ENCODE measurements around the gene STK24. TPM values are rescaled to one million over a fixed set of nuclear protein-coding genes. Genes with fewer than 3 reads are reported as not detected.
"Not testable (repeated sequence)": the region's sequence is repeated elsewhere in the genome, so short reads cannot be mapped to it uniquely, and the experiment has no call there.

Gene STK24
- total and polyA plus RNA-seq, 4 donors = 42.7 to 56.1 (median 52.2) TPM

DNA sequence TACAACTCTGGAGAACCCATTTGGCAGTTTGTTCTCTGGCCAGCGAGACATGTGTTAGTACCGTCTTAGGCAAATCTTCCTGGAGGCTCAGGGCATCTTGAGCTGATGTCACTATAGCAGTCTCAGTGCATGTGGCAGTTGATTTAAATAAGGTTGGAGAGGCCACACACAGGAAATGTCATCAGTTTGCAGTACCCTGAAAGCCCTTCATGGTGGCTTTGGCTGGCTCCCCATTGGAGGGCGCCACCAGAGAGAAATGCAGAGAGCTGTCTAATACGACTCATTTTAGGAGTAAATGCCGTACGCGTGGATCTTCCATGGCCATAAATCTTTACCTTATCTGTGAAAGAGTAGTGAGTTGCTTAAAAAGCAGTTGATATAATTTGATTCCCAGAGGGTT, 163.1 kb downstream of the STK24 start:
- DNase-seq (ENCODE audit: low read depth in 4 of 6, low spot score in 6 of 6) = no peak
- H3K4me3 ChIP-seq (ENCODE audit: low read depth, low read length) = no peak overlapping the region
- peaks cover 2% of the 10 kb centered on the region for H3K4me1 ChIP-seq (ENCODE audit: control insufficient read depth, insufficient read depth, low read length)
- no peaks in the 10 kb centered on the region for H3K9me3 ChIP-seq (ENCODE audit: control insufficient read depth, insufficient read depth, low read length)
- no peak overlapping the region for H3K27ac ChIP-seq (ENCODE audit: low read depth, low read length)
- H3K36me3 ChIP-seq (ENCODE audit: control insufficient read depth, insufficient read depth, low read length) = peaks cover 32% of the 10 kb centered on the region
- no peaks in the 10 kb centered on the region for H3K27me3 ChIP-seq (ENCODE audit: control insufficient read depth, insufficient read depth, low read length)
- 100% methylated on average over 4 of the region's 7 CpGs for WGBS (ENCODE audit: insufficient coverage)

DNA sequence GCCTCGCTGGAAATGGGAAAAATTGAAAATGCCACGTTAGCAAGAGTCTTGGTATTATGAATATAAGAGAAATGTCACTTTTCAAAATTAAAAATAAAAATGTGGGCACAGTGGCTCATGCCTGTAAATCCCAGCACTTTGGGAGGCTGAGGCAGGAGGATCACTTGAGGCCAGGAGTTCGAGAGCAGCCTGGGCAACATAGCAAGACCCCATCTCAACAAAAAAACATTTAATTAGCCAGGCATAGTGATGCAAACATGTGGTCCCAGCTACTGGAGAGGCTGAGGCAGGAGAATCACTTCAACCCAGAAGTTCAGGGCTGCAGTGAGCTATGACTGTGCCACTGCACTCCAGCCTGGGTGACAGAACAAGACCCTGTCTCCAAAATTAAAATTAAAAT, 163.6 kb downstream of the STK24 start:
- not testable (repeated sequence) for H3K9me3 ChIP-seq (ENCODE audit: control insufficient read depth, insufficient read depth, low read length); H3K27ac ChIP-seq (ENCODE audit: low read depth, low read length); H3K4me1 ChIP-seq (ENCODE audit: control insufficient read depth, insufficient read depth, low read length); H3K27me3 ChIP-seq (ENCODE audit: control insufficient read depth, insufficient read depth, low read length); DNase-seq (ENCODE audit: low read depth in 4 of 6, low spot score in 6 of 6); H3K4me3 ChIP-seq (ENCODE audit: low read depth, low read length)
- 100% methylated on average over 2 of the region's 3 CpGs for WGBS (ENCODE audit: insufficient coverage)
- H3K36me3 ChIP-seq (ENCODE audit: control insufficient read depth, insufficient read depth, low read length) = peaks cover 30% of the 10 kb centered on the region

DNA sequence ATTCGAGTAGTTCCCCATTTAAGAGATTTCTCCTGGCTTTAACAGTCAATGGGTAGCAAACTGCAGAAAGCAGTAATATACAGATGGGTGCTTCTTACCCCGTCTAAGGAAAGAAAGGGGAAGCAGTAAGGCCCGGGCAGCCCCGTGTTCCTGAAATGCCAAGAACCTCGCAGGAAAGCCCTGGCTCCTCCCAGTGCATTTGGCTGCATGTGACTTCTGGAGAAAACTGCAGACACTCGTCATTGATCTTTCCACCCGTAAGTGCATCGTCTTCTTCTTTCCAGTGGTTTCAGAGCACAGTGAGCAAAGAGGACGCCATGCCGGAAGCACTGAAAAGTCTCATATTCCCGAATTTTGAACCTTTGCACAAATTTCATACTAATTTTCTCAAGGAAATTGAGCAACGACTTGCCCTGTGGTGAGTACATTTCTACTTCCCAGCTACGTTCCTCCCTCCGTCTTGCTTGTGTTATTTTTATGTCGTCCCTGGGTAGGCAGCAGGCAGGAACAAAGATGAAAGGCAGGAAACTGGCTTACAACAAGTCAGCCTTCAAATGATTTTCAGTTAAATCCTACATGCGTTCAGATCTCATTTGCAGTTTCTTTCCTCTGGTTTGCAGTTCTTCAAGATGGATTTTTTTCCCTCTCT, 165.2 kb downstream of the STK24 start:
- Histone ChIP-seq H3K27me3 (ENCODE audit: control insufficient read depth, insufficient read depth, low read length) (no peaks in the 10 kb centered on the region), H3K36me3 (ENCODE audit: control insufficient read depth, insufficient read depth, low read length) (peaks cover 28% of the 10 kb centered on the region), H3K4me1 (ENCODE audit: control insufficient read depth, insufficient read depth, low read length) (peaks cover 3% of the 10 kb centered on the region), H3K9me3 (ENCODE audit: control insufficient read depth, insufficient read depth, low read length) (no peaks in the 10 kb centered on the region), H3K4me3 (ENCODE audit: low read depth, low read length) (no peak overlapping the region), H3K27ac (ENCODE audit: low read depth, low read length) (peak overlapping the region; percentile 54)
- WGBS (ENCODE audit: insufficient coverage) = 67% methylated on average over 14 of the region's 16 CpGs
- DNase-seq (ENCODE audit: low read depth in 4 of 6, low spot score in 6 of 6) = peak in 2 of 6 donors; percentile 26 to 72

DNA sequence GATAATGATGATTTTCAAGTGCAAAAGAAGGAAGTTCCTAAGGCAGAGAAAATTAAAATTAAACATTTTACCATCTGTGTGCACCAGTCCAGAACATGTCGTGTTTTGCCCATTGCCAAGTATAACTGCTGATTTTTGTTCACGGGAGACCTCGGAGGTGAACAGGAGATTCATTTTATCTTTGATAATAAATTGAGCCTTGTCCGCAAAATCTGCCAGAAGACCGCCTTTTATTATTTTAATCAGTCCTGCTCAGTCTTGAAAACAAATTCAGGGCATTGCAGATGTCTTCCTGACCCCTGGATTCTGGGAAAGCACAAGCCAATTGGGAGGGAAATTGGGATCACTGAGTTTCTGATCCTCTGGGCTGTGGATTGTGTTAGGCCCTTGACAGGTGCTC, 165.9 kb downstream of the STK24 start:
- WGBS (ENCODE audit: insufficient coverage) = no CpG with 5 or more reads among the region's 5 CpGs
- Histone ChIP-seq H3K9me3 (ENCODE audit: control insufficient read depth, insufficient read depth, low read length) (no peaks in the 10 kb centered on the region), H3K27me3 (ENCODE audit: control insufficient read depth, insufficient read depth, low read length) (no peaks in the 10 kb centered on the region), H3K27ac (ENCODE audit: low read depth, low read length) (peak overlapping the region; percentile 54), H3K36me3 (ENCODE audit: control insufficient read depth, insufficient read depth, low read length) (peaks cover 22% of the 10 kb centered on the region), H3K4me1 (ENCODE audit: control insufficient read depth, insufficient read depth, low read length) (peaks cover 7% of the 10 kb centered on the region), H3K4me3 (ENCODE audit: low read depth, low read length) (no peak overlapping the region)
- no peak for DNase-seq (ENCODE audit: low read depth in 4 of 6, low spot score in 6 of 6)

DNA sequence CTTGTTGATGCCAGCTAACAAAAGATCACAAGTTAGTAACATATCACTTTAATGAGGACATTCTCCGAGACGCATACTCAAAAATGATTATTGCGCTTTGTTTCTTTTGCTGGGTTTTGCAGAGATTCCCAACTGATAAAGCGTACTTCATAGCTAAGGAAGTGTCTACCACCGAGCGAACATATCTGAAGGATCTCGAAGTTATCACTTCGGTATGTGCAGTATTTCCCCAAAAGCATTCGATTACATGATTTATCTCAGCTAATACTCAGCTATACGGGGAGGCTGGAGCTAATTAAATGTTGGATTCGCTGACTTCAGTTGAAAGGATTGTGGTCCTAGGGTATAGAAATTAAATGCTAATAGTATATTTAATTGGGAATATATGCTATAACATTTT, 166.3 kb downstream of the STK24 start:
- Histone ChIP-seq H3K27me3 (ENCODE audit: control insufficient read depth, insufficient read depth, low read length) (no peaks in the 10 kb centered on the region), H3K36me3 (ENCODE audit: control insufficient read depth, insufficient read depth, low read length) (peaks cover 21% of the 10 kb centered on the region), H3K4me1 (ENCODE audit: control insufficient read depth, insufficient read depth, low read length) (peaks cover 7% of the 10 kb centered on the region), H3K4me3 (ENCODE audit: low read depth, low read length) (no peak overlapping the region), H3K9me3 (ENCODE audit: control insufficient read depth, insufficient read depth, low read length) (no peaks in the 10 kb centered on the region), H3K27ac (ENCODE audit: low read depth, low read length) (no peak overlapping the region)
- 89% methylated on average over 4 of the region's 11 CpGs for WGBS (ENCODE audit: insufficient coverage)
- DNase-seq (ENCODE audit: low read depth in 4 of 6, low spot score in 6 of 6) = peak in 1 of 6 donors; percentile 67

DNA sequence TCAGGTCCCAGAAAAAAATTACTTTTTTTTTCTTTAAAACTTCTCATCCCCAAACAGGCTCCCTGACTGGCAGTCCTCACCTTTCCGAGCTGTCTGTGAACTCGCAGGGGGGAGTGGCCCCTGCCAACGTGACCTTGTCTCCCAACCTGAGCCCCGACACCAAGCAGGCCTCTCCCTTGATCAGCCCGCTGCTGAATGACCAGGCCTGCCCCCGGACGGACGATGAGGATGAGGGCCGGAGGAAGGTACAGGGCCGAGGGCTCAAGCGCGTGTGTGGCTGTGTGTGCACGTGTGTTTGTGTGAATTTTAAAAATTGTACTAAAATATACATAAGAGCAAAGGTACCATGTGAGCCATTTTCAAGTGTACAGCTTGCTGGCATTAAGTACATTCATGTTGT, 167.6 kb downstream of the STK24 start:
- DNase-seq (ENCODE audit: low read depth in 4 of 6, low spot score in 6 of 6) = no peak
- H3K36me3 ChIP-seq (ENCODE audit: control insufficient read depth, insufficient read depth, low read length) = peaks cover 15% of the 10 kb centered on the region
- WGBS (ENCODE audit: insufficient coverage) = 97% methylated on average over 8 of the region's 13 CpGs
- no peak overlapping the region for H3K4me3 ChIP-seq (ENCODE audit: low read depth, low read length)
- H3K27ac ChIP-seq (ENCODE audit: low read depth, low read length) = no peak overlapping the region
- H3K4me1 ChIP-seq (ENCODE audit: control insufficient read depth, insufficient read depth, low read length) = peaks cover 12% of the 10 kb centered on the region
- no peaks in the 10 kb centered on the region for H3K9me3 ChIP-seq (ENCODE audit: control insufficient read depth, insufficient read depth, low read length)
- no peaks in the 10 kb centered on the region for H3K27me3 ChIP-seq (ENCODE audit: control insufficient read depth, insufficient read depth, low read length)

DNA sequence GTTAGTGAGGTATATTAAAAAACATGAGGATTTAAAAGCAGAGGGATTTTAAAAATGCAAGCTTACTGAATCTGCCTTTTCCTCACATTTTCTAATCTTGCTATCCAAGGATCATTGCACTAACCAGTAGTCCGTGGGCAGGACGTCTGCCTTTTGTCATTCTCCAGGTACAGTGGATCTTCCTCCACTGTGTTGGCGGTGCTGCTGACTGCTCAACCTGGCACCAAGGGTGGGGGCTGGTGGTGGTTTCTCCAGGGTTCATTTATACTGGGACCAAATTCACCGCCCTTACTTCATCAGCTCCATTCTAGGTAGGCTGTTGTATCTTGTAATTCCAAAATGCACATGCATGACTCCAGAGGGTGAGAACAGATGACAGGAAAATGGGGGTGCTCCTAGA, 169.3 kb downstream of the STK24 start:
- H3K27me3 ChIP-seq (ENCODE audit: control insufficient read depth, insufficient read depth, low read length) = no peaks in the 10 kb centered on the region
- WGBS (ENCODE audit: insufficient coverage) = 100% methylated on average over 1 of the region's 4 CpGs
- H3K27ac ChIP-seq (ENCODE audit: low read depth, low read length) = no peak overlapping the region
- no peaks in the 10 kb centered on the region for H3K9me3 ChIP-seq (ENCODE audit: control insufficient read depth, insufficient read depth, low read length)
- peaks cover 12% of the 10 kb centered on the region for H3K4me1 ChIP-seq (ENCODE audit: control insufficient read depth, insufficient read depth, low read length)
- peaks cover 8% of the 10 kb centered on the region for H3K36me3 ChIP-seq (ENCODE audit: control insufficient read depth, insufficient read depth, low read length)
- DNase-seq (ENCODE audit: low read depth in 4 of 6, low spot score in 6 of 6) = no peak
- H3K4me3 ChIP-seq (ENCODE audit: low read depth, low read length) = no peak overlapping the region

DNA sequence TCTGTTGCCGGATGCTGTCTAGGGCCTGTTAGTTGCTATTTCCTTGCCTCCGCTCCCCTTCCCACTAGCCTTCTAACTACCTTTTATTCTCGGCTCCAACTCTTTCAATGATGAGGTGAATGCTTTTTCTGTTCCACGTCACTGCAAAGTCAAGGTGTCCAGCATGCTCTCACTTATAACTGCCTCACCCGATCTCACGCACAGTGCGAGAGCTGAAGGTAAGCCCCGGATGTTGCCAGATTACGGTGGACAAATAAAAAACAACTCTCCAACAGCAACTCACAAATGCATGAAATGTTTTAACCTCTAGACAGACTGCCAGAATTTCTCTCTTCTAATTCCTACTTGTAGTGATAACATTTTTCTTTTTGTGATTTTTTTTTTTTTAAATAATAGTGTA, 169.9 kb downstream of the STK24 start:
- DNase-seq (ENCODE audit: low read depth in 4 of 6, low spot score in 6 of 6) = no peak
- no peak overlapping the region for H3K27ac ChIP-seq (ENCODE audit: low read depth, low read length)
- no peaks in the 10 kb centered on the region for H3K27me3 ChIP-seq (ENCODE audit: control insufficient read depth, insufficient read depth, low read length)
- peaks cover 11% of the 10 kb centered on the region for H3K36me3 ChIP-seq (ENCODE audit: control insufficient read depth, insufficient read depth, low read length)
- H3K4me3 ChIP-seq (ENCODE audit: low read depth, low read length) = no peak overlapping the region
- WGBS (ENCODE audit: insufficient coverage) = 85% methylated on average over 4 of the region's 9 CpGs
- no peaks in the 10 kb centered on the region for H3K9me3 ChIP-seq (ENCODE audit: control insufficient read depth, insufficient read depth, low read length)
- peaks cover 12% of the 10 kb centered on the region for H3K4me1 ChIP-seq (ENCODE audit: control insufficient read depth, insufficient read depth, low read length)

DNA sequence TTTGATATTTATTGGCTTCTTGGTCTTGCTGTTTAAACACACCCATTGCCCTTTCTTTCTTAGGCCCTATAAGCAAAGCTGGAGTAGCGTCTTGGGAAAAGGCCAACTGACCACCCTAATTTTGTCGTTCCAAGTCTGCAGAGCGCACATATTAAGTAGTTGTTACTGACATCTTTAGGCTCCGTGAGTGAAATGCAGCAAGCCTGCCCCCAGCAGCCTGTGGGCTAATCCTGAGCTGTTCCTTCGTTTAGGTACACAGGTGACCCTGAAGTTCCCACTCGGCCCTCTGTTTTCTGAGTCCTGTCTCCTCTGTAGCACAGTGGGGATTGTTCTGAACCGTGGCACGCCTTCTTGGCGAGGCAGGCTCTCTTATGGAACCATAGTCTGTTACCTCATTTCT, 170.5 kb downstream of the STK24 start:
- Histone ChIP-seq H3K4me3 (ENCODE audit: low read depth, low read length) (no peak overlapping the region), H3K27ac (ENCODE audit: low read depth, low read length) (no peak overlapping the region), H3K27me3 (ENCODE audit: control insufficient read depth, insufficient read depth, low read length) (no peaks in the 10 kb centered on the region), H3K36me3 (ENCODE audit: control insufficient read depth, insufficient read depth, low read length) (peaks cover 11% of the 10 kb centered on the region), H3K9me3 (ENCODE audit: control insufficient read depth, insufficient read depth, low read length) (no peaks in the 10 kb centered on the region), H3K4me1 (ENCODE audit: control insufficient read depth, insufficient read depth, low read length) (peaks cover 12% of the 10 kb centered on the region)
- DNase-seq (ENCODE audit: low read depth in 4 of 6, low spot score in 6 of 6) = peak in 1 of 6 donors; percentile 62
- 61% methylated on average over 8 of the region's 9 CpGs for WGBS (ENCODE audit: insufficient coverage)

DNA sequence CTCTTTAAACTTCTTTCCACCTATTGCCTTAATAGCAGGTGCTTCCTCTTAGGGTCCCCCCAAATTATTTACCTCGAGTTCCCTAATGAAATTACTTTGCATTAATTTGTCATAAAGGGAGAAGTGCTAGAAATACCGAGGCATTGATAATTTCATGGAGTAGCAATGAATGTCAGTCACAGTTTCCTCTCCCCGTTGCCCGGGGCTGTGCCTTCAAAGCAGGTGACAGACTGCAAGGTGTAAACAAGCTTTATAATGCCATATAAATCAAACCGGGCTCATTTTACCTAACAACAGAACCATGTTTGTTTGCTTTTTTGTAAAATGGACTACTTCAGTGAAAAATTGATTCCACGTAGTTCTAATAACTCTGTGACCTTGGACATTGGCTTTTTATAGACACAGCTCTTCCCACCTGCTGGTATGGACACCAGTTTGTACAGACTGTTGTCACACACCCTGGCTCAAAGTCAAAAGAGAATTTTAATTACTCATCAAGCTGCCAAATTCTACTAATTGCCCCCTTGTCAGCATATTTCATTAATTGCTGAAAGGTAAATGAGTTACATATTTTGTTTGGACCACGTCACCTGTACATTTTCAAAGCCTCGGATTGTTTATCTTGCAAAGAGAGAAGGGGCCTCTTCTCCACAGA, 171.1 kb downstream of the STK24 start:
- peaks cover 10% of the 10 kb centered on the region for H3K4me1 ChIP-seq (ENCODE audit: control insufficient read depth, insufficient read depth, low read length)
- DNase-seq (ENCODE audit: low read depth in 4 of 6, low spot score in 6 of 6) = no peak
- H3K4me3 ChIP-seq (ENCODE audit: low read depth, low read length) = no peak overlapping the region
- peaks cover 11% of the 10 kb centered on the region for H3K36me3 ChIP-seq (ENCODE audit: control insufficient read depth, insufficient read depth, low read length)
- no peaks in the 10 kb centered on the region for H3K27me3 ChIP-seq (ENCODE audit: control insufficient read depth, insufficient read depth, low read length)
- no peaks in the 10 kb centered on the region for H3K9me3 ChIP-seq (ENCODE audit: control insufficient read depth, insufficient read depth, low read length)
- no peak overlapping the region for H3K27ac ChIP-seq (ENCODE audit: low read depth, low read length)
- WGBS (ENCODE audit: insufficient coverage) = no CpG with 5 or more reads among the region's 8 CpGs

Data from spinal cord (tissue), 10 donors.